Measurements from ENCODE around the gene DSCAML1. TPM values are rescaled to one million over a fixed set of nuclear protein-coding genes. Genes with fewer than 3 reads are reported as not detected.
A peak's percentile ranks its signal among the peaks of the same experiment; 100 is the strongest.

The DSCAML1 gene
- total RNA-seq, 1 experiment from 2014 or later = 0.15 TPM

- DNase-seq = peak; percentile 15
Measured at GRCh38 chr11:117825538-117826189, 28.6 kb upstream of the DSCAML1 start.

More at GRCh38 chr11:117825538-117826189, 28.6 kb upstream of the DSCAML1 start:
- no peak overlapping the region for H4K8ac ChIP-seq (replicated peaks; ENCODE audit: insufficient read length, low read depth, low read length)
- H3K14ac ChIP-seq (ENCODE audit: insufficient read depth, low read length) = no peak overlapping the region
- H3K4me2 ChIP-seq (ENCODE audit: insufficient read depth, insufficient read length, low read length) = no peak overlapping the region
- H3K27ac ChIP-seq (ENCODE audit: insufficient read length, low read depth, low read length) = no peak overlapping the region
- no peaks in the 10 kb centered on the region for H3K9me3 ChIP-seq (ENCODE audit: control insufficient read depth, low read depth, low read length)
- no peak overlapping the region for H3K27ac Mint-ChIP-seq
- no peak overlapping the region for H2AK5ac ChIP-seq (ENCODE audit: insufficient read length, low read length)
- H3K18ac ChIP-seq (ENCODE audit: insufficient read length, low read depth, low read length) = no peak overlapping the region
- WGBS (ENCODE audit: extremely low coverage, insufficient read length, low lambda C conversion rate) = no CpG with 5 or more reads among the region's 8 CpGs
- no peak overlapping the region for H2BK5ac ChIP-seq (ENCODE audit: insufficient read length, low read length)
- no peak overlapping the region for H3K4me3 Mint-ChIP-seq
- H3K56ac ChIP-seq (ENCODE audit: insufficient read length, low read depth, low read length) = no peak overlapping the region
- peaks cover 28 to 41% of the 10 kb centered on the region in 2 experiments for H3K4me1 Mint-ChIP-seq
- H3K27me3 Mint-ChIP-seq (ENCODE audit: low read depth) = peaks cover 12% of the 10 kb centered on the region
- no peaks in the 10 kb centered on the region for H3K79me1 ChIP-seq (ENCODE audit: insufficient read depth, low read depth, low read length, poor library complexity, severe bottlenecking)
- no peak overlapping the region for H2BK20ac ChIP-seq (ENCODE audit: low read depth, low read length, poor library complexity, severe bottlenecking)
- H2BK12ac ChIP-seq (ENCODE audit: insufficient read length, low read depth, low read length) = no peak overlapping the region
- H3K9ac ChIP-seq (ENCODE audit: extremely low read depth, insufficient read length, low read length) = no peak overlapping the region
- no peak overlapping the region for H2BK15ac ChIP-seq (ENCODE audit: low read depth, low read length)
- no peak overlapping the region for H3T11ph ChIP-seq (ENCODE audit: low read length)
- no peak overlapping the region for H2BK120ac ChIP-seq (ENCODE audit: low read depth, low read length, poor library complexity, severe bottlenecking)
- TF ChIP-seq CTCF (conservative IDR thresholded peaks at IDR 0.05) = no peak
- no peak overlapping the region for H3K23ac ChIP-seq (ENCODE audit: insufficient read length, low read depth, low read length)
- no peaks in the 10 kb centered on the region for H3K36me3 Mint-ChIP-seq (ENCODE audit: insufficient read depth in 1 of 3, low read depth in 3 of 3)
- no peaks in the 10 kb centered on the region for H3K27me3 ChIP-seq (ENCODE audit: insufficient read depth, low read length)
- H3K79me2 ChIP-seq (ENCODE audit: insufficient read depth, low read length) = no peaks in the 10 kb centered on the region
- H4K5ac ChIP-seq (ENCODE audit: insufficient read length, low read depth, low read length) = no peak overlapping the region
- no peaks in the 10 kb centered on the region; a peak in 1 of 5 replicates for H3K9me3 Mint-ChIP-seq
- H2AFZ ChIP-seq (ENCODE audit: low read length) = no peak overlapping the region
- no peaks in the 10 kb centered on the region; the same call in 1 of the 2 replicates for H3K4me1 ChIP-seq (ENCODE audit: insufficient read depth, low read length)
- H3K23me2 ChIP-seq (ENCODE audit: insufficient read length, low read depth, low read length, poor library complexity, severe bottlenecking) = no peaks in the 10 kb centered on the region
- H4K20me1 ChIP-seq (ENCODE audit: control insufficient read depth, insufficient read depth, insufficient read length) = no peaks in the 10 kb centered on the region
- H4K91ac ChIP-seq (ENCODE audit: insufficient read length, low read depth, low read length) = no peak overlapping the region
- H3K4ac ChIP-seq (ENCODE audit: low read depth, low read length) = no peak overlapping the region

Data from H9 (cell line).